OCI-LY7 (cell line): ENCODE data around the gene USP24.

Experiments
- EZH2phosphoT487 ChIP-seq: fragments of 200-600 bp; sonication (generic); IDR thresholded peaks from 2 replicates; pipeline ENCODE4 v1.6.1; 2018; ENCODE audit warnings: low read depth, borderline replicate concordance, mild to moderate bottlenecking, mixed run types, antibody characterized with exemption, low read length, moderate library complexity, mixed read lengths
- TF ChIP-seq, protein P1 (sequence below): fragments of 200-600 bp; sonication (generic); conservative IDR thresholded peaks from 2 replicates; pipeline ENCODE4 v1.5.1; 2014; ENCODE audit warnings: mild to moderate bottlenecking, antibody characterized with exemption, low read length, moderate library complexity, mixed read lengths

DNA sequence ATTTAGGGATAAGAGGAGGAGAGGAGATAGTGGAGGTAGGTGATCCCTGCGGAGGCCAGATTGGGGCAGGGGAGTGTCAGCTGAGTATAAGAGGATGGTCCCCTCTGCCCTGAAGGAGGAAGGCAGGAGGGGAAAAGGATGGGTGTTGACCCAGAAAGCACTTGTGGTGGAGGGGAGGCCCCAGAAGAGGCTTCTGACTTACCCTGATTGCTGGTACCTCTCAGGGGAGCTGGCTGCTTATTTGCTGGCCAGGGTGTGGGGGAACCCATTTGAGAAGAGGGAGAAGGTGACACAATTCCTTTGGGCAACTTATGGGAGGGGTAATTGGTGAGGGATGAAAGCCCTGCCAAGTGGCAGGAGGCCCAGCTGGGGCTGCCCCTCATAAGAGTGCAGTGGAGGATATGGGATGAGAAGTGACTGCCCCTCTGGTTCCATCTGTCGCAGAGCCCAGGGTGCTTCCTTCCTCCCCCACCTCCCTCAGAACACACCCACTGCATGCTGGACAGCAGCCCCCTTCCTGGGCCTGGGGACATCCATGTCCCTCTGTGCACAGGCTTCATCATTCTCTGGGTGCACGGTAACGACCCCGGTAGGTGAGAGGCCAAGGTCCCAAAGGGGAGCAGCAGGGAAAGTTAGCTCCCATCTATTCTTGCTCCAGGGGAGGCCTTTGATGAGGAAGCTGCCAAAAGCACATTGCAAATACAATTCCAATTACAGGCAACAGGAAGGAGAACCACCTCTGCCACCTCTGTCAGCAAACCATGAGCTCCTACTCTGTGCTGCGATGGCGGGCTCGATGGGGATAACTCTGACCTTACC, 177.2 kb downstream of the USP24 start:
- TF ChIP-seq, protein P1, sequence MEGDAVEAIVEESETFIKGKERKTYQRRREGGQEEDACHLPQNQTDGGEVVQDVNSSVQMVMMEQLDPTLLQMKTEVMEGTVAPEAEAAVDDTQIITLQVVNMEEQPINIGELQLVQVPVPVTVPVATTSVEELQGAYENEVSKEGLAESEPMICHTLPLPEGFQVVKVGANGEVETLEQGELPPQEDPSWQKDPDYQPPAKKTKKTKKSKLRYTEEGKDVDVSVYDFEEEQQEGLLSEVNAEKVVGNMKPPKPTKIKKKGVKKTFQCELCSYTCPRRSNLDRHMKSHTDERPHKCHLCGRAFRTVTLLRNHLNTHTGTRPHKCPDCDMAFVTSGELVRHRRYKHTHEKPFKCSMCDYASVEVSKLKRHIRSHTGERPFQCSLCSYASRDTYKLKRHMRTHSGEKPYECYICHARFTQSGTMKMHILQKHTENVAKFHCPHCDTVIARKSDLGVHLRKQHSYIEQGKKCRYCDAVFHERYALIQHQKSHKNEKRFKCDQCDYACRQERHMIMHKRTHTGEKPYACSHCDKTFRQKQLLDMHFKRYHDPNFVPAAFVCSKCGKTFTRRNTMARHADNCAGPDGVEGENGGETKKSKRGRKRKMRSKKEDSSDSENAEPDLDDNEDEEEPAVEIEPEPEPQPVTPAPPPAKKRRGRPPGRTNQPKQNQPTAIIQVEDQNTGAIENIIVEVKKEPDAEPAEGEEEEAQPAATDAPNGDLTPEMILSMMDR, result no peak
- no peak for TF ChIP-seq EZH2phosphoT487
